ENCODE measurements around the gene CDC123. TPM values are rescaled to one million over a fixed set of nuclear protein-coding genes. Genes with fewer than 3 reads are reported as not detected.

Gene CDC123
- total and polyA plus RNA-seq, 3 experiments from 2014 or later, result 97.5 to 162 (median 161) TPM

- no peaks in the 10 kb centered on the region for H3K9me3 Mint-ChIP-seq
- ChIA-PET CTCF (interaction anchor here (1.2 to 2.7 kb wide), 4 partner anchors 12 to 51 kb away, joined by 3 to 20 read pairs (median 4); partner anchors contain the start of genes CDC123 and NUDT5), POLR2A (interaction anchor here (2.4 kb wide), 1 partner anchor 14 kb away, joined by 10 read pairs; the partner anchor contains the start of genes CDC123 and NUDT5)
- peaks cover 25 to 38% (median 36%) of the 10 kb centered on the region in 3 donors for H3K4me1 Mint-ChIP-seq
- Histone ChIP-seq H3K36me3 (ENCODE audit: insufficient read depth, low read length) (peaks cover 36% of the 10 kb centered on the region), H3K27ac (ENCODE audit: low read depth, low read length) (peak overlapping the region; percentile 35), H3K4me1 (ENCODE audit: insufficient read depth, low read length) (peaks cover 19% of the 10 kb centered on the region), H3K4me3 (ENCODE audit: low read length) (peak overlapping the region; percentile 9), H3K27me3 (ENCODE audit: insufficient read depth, low read length, poor library complexity, severe bottlenecking) (no peaks in the 10 kb centered on the region), H3K9me3 (ENCODE audit: low read length) (no peaks in the 10 kb centered on the region)
- H3K4me3 Mint-ChIP-seq, result peak overlapping the region; percentile 8 to 74 (median 57)
- H3K27me3 Mint-ChIP-seq, result no peaks in the 10 kb centered on the region
- peaks cover 12 to 62% (median 16%) of the 10 kb centered on the region in 3 donors for H3K36me3 Mint-ChIP-seq
- DNase-seq, result peak; percentile 46 to 91 (median 60)
- peak overlapping the region; percentile 92 to 98 (median 94) for H3K27ac Mint-ChIP-seq
Measured at GRCh38 chr10:12181065-12181775, 14.8 kb upstream of the CDC123 start.

- no peaks in the 10 kb centered on the region for H3K27me3 Mint-ChIP-seq
- H3K4me3 Mint-ChIP-seq, result no peak overlapping the region
- H3K9me3 Mint-ChIP-seq, result no peaks in the 10 kb centered on the region
- Histone ChIP-seq H3K4me3 (ENCODE audit: low read length) (no peak overlapping the region), H3K4me1 (ENCODE audit: insufficient read depth, low read length) (peaks cover 19% of the 10 kb centered on the region), H3K27me3 (ENCODE audit: insufficient read depth, low read length, poor library complexity, severe bottlenecking) (no peaks in the 10 kb centered on the region), H3K9me3 (ENCODE audit: low read length) (no peaks in the 10 kb centered on the region), H3K27ac (ENCODE audit: low read depth, low read length) (no peak overlapping the region), H3K36me3 (ENCODE audit: insufficient read depth, low read length) (peaks cover 21% of the 10 kb centered on the region)
- ChIA-PET POLR2A (interaction anchor here (1.0 to 1.4 kb wide), 2 partner anchors 12 to 141 kb away, joined by 3 to 5 read pairs; partner anchors contain the start of genes CDC123, NUDT5 and UPF2), CTCF (interaction anchor here (1.2 to 2.1 kb wide), 2 partner anchors 11 to 31 kb away, joined by 3 to 5 read pairs; partner anchors contain the start of genes CDC123 and NUDT5)
- DNase-seq, result no peak
- no peak overlapping the region for H3K27ac Mint-ChIP-seq
- peaks cover 12 to 59% (median 16%) of the 10 kb centered on the region in 3 donors for H3K36me3 Mint-ChIP-seq
- H3K4me1 Mint-ChIP-seq, result peaks cover 28 to 55% (median 47%) of the 10 kb centered on the region in 3 donors
Measured at GRCh38 chr10:12184165-12184564, 11.8 kb upstream of the CDC123 start.

- H3K9me3 Mint-ChIP-seq, result no peaks in the 10 kb centered on the region
- Histone ChIP-seq H3K9me3 (ENCODE audit: low read length) (no peaks in the 10 kb centered on the region), H3K36me3 (ENCODE audit: insufficient read depth, low read length) (peaks cover 14% of the 10 kb centered on the region), H3K27ac (ENCODE audit: low read depth, low read length) (no peak overlapping the region), H3K27me3 (ENCODE audit: insufficient read depth, low read length, poor library complexity, severe bottlenecking) (no peaks in the 10 kb centered on the region), H3K4me1 (ENCODE audit: insufficient read depth, low read length) (peaks cover 5% of the 10 kb centered on the region), H3K4me3 (ENCODE audit: low read length) (no peak overlapping the region)
- no peak for DNase-seq
- POLR2A ChIA-PET, result no interaction called here
- CTCF ChIA-PET, result interaction anchor here (1.0 kb wide), 1 partner anchor 10 kb away, joined by 3 read pairs; the partner anchor contains the start of genes CDC123 and NUDT5
- H3K4me3 Mint-ChIP-seq, result no peak overlapping the region
- H3K36me3 Mint-ChIP-seq, result peaks cover 12 to 62% (median 16%) of the 10 kb centered on the region in 3 donors
- peak overlapping the region in 3 of 8 donors; percentile 23 to 44 (median 42) for H3K27ac Mint-ChIP-seq
- peaks cover 15 to 51% (median 41%) of the 10 kb centered on the region in 3 donors for H3K4me1 Mint-ChIP-seq
- H3K27me3 Mint-ChIP-seq, result no peaks in the 10 kb centered on the region
Measured at GRCh38 chr10:12186323-12186722, 9.7 kb upstream of the CDC123 start.

GRCh38 chr10:12187321-12187905, 8.6 kb upstream of the CDC123 start:
- no peak for DNase-seq
- CTCF ChIA-PET, result interaction anchor here (1.0 kb wide), 1 partner anchor 8 kb away, joined by 3 read pairs; the partner anchor contains the start of genes CDC123 and NUDT5
- H3K4me1 ChIP-seq (ENCODE audit: insufficient read depth, low read length), result no peaks in the 10 kb centered on the region
- peaks cover 12 to 64% (median 16%) of the 10 kb centered on the region in 3 donors for H3K36me3 Mint-ChIP-seq
- H3K36me3 ChIP-seq (ENCODE audit: insufficient read depth, low read length), result peaks cover 14% of the 10 kb centered on the region
- H3K4me3 ChIP-seq (ENCODE audit: low read length), result no peak overlapping the region
- POLR2A ChIA-PET, result no interaction called here
- peaks cover 15 to 51% (median 44%) of the 10 kb centered on the region in 3 donors for H3K4me1 Mint-ChIP-seq
- no peak overlapping the region for H3K27ac ChIP-seq (ENCODE audit: low read depth, low read length)
- no peaks in the 10 kb centered on the region for H3K27me3 ChIP-seq (ENCODE audit: insufficient read depth, low read length, poor library complexity, severe bottlenecking)
- H3K27me3 Mint-ChIP-seq, result no peaks in the 10 kb centered on the region
- H3K9me3 ChIP-seq (ENCODE audit: low read length), result no peaks in the 10 kb centered on the region
- peak overlapping the region in 3 of 8 donors; percentile 42 to 72 (median 57) for H3K27ac Mint-ChIP-seq
- no peaks in the 10 kb centered on the region for H3K9me3 Mint-ChIP-seq
- H3K4me3 Mint-ChIP-seq, result no peak overlapping the region

GRCh38 chr10:12188656-12189055, 7.3 kb upstream of the CDC123 start:
- Mint-ChIP-seq H3K27ac (no peak overlapping the region), H3K36me3 (peaks cover 12 to 61% (median 18%) of the 10 kb centered on the region in 3 donors), H3K27me3 (no peaks in the 10 kb centered on the region), H3K4me3 (no peak overlapping the region), H3K9me3 (no peaks in the 10 kb centered on the region), H3K4me1 (peaks cover 19 to 60% (median 53%) of the 10 kb centered on the region in 3 donors)
- DNase-seq, result no peak
- H3K27ac ChIP-seq (ENCODE audit: low read depth, low read length), result no peak overlapping the region
- H3K27me3 ChIP-seq (ENCODE audit: insufficient read depth, low read length, poor library complexity, severe bottlenecking), result no peaks in the 10 kb centered on the region
- peaks cover 14% of the 10 kb centered on the region for H3K36me3 ChIP-seq (ENCODE audit: insufficient read depth, low read length)
- no peaks in the 10 kb centered on the region for H3K4me1 ChIP-seq (ENCODE audit: insufficient read depth, low read length)
- H3K9me3 ChIP-seq (ENCODE audit: low read length), result no peaks in the 10 kb centered on the region
- ChIA-PET CTCF (no interaction called here), POLR2A (interaction anchor here (0.6 kb wide), 1 partner anchor 60 kb away, joined by 3 read pairs; no protein-coding TSS in a partner anchor)
- no peak overlapping the region for H3K4me3 ChIP-seq (ENCODE audit: low read length)

GRCh38 chr10:12189426-12189825, 6.6 kb upstream of the CDC123 start:
- Mint-ChIP-seq H3K36me3 (peaks cover 12 to 58% (median 18%) of the 10 kb centered on the region in 3 donors), H3K27me3 (no peaks in the 10 kb centered on the region), H3K4me3 (no peak overlapping the region), H3K9me3 (no peaks in the 10 kb centered on the region), H3K27ac (no peak overlapping the region), H3K4me1 (peaks cover 24 to 66% (median 60%) of the 10 kb centered on the region in 3 donors)
- no peak for DNase-seq
- POLR2A ChIA-PET, result no interaction called here
- Histone ChIP-seq H3K27ac (ENCODE audit: low read depth, low read length) (no peak overlapping the region), H3K9me3 (ENCODE audit: low read length) (no peaks in the 10 kb centered on the region), H3K27me3 (ENCODE audit: insufficient read depth, low read length, poor library complexity, severe bottlenecking) (no peaks in the 10 kb centered on the region), H3K4me1 (ENCODE audit: insufficient read depth, low read length) (peaks cover 5% of the 10 kb centered on the region), H3K4me3 (ENCODE audit: low read length) (no peak overlapping the region), H3K36me3 (ENCODE audit: insufficient read depth, low read length) (peaks cover 14% of the 10 kb centered on the region)
- CTCF ChIA-PET, result no interaction called here

- H3K4me1 Mint-ChIP-seq, result peaks cover 39 to 81% (median 74%) of the 10 kb centered on the region in 3 donors
- no peak overlapping the region for H3K27ac ChIP-seq (ENCODE audit: low read depth, low read length)
- CTCF ChIA-PET, result interaction anchor here (0.6 to 1.1 kb wide), 2 partner anchors 23 to 183 kb away, joined by 3 read pairs; no protein-coding TSS in a partner anchor
- no peaks in the 10 kb centered on the region for H3K27me3 Mint-ChIP-seq
- POLR2A ChIA-PET, result no interaction called here
- no peaks in the 10 kb centered on the region for H3K9me3 ChIP-seq (ENCODE audit: low read length)
- no peaks in the 10 kb centered on the region for H3K27me3 ChIP-seq (ENCODE audit: insufficient read depth, low read length, poor library complexity, severe bottlenecking)
- H3K36me3 Mint-ChIP-seq, result peaks cover 0 to 54% (median 8%) of the 10 kb centered on the region in 3 donors
- H3K9me3 Mint-ChIP-seq, result no peaks in the 10 kb centered on the region
- H3K36me3 ChIP-seq (ENCODE audit: insufficient read depth, low read length), result no peaks in the 10 kb centered on the region
- no peak for DNase-seq
- H3K4me3 Mint-ChIP-seq, result peak overlapping the region in 1 of 7 donors; percentile 57
- H3K4me3 ChIP-seq (ENCODE audit: low read length), result no peak overlapping the region
- peaks cover 10% of the 10 kb centered on the region for H3K4me1 ChIP-seq (ENCODE audit: insufficient read depth, low read length)
- H3K27ac Mint-ChIP-seq, result peak overlapping the region in 4 of 8 donors; percentile 29 to 60 (median 45)
Measured at GRCh38 chr10:12191715-12192114, 4.3 kb upstream of the CDC123 start.
